GM18507 (cell line): Measurements from ENCODE around the gene MAPK8.
"Not testable (repeated sequence)": the region's sequence is repeated elsewhere in the genome, so short reads cannot be mapped to it uniquely, and the experiment has no call there.

Experiments
- DNase-seq: peaks from one replicate; pipeline ENCODE4 v3.0.0; 2011; ENCODE audit warnings: low read depth; ENCODE audit not compliant: insufficient read length; ENCODE audit errors: extremely low spot score
- FAIRE-seq: peaks from 2 replicates; lab custom pipeline; 2011; peaks lifted over from hg19 to GRCh38; lab: Jason Lieb, UNC

Gene MAPK8

DNA sequence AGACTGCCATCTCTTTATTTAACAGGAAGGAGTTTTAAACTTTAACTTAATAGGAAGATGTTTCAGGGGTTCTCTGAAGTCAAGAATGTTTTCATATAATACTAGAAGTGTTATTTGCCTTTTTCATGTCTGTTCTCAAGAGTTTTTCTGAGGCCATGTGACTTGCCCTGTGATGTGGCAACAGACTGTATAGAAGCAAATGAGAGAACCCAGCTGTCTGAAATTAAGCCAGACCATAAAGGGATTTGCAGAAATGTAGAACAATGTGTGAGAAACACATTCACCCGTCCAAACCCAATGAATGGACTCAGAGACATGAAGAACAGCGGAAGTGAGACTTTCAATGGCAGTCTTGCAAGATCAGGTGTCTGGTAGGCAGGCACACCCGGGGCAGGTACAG is 23.8 kb downstream of the MAPK8 start:
- FAIRE-seq (no peak), DNase-seq (no peak)

DNA sequence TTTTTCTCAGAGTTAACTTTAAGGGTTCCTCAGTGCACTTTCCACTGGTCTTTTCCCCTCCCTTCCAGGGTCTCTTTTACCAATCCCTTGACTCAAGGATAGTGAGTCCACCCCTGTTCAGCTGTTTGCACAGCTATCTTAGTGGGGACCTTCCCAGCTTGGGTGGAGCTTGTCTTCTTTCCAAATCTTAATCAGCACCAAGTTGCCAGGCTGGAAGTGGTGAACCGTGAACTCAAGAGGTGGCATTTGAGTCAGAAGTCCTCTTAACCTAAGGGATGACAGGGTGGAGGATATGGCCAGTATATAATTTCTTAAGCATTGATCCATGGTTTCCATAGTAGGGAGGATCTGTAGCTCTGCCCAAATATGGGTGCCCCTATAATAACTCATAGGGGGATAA is 25.0 kb downstream of the MAPK8 start:
- DNase-seq (no peak), FAIRE-seq (no peak)

DNA sequence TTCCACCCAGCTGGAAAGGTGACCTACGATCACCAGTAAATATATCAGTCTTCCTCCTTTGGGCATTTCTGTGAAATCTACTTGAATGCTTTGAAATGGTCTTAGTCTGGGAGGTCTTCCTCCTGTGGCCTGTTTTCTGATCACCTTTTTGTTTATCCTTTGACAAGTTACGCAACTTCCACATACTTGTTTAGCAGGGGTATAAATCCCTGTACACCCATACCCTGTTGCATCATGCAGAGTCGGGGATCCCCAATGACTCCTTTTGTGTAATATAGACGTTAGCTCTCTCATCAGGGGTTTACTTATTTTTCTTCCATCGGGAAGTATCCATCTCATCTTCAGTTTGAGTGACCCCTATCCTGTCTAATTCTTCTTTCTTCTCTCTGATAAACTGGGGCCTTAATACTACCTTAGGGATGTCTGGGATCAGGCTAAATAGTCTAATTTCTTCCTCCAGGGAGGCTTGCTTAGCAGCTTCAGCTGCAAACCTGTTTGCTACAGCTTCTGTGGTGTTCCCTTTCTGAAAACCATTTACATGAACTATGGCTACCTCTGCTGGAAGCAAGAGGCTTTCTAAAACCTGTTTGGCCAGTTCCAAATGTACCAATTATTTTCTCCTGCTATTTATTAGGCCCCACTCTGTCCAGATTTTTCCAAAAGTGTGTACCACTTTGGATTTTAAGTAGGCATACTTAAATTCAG is 25.8 kb downstream of the MAPK8 start:
- FAIRE-seq (no peak), DNase-seq (no peak)

DNA sequence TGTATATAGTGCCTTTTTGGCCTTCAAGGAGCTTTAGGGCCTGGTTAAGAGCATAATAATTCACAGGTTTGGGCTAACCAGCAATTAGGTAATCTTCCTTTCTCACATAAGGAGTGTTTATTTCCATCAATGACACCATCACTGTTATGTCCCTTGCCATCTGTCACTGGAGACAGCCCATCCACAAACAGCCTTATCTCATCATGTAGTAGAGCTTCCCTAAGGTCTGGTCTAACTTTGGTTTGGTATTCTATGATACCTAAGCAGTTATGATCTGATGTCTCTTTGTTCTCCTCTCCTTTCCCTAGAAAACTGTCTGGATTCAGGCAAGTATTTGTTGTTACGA is 26.4 kb downstream of the MAPK8 start:
- no peak for DNase-seq
- no peak for FAIRE-seq

DNA sequence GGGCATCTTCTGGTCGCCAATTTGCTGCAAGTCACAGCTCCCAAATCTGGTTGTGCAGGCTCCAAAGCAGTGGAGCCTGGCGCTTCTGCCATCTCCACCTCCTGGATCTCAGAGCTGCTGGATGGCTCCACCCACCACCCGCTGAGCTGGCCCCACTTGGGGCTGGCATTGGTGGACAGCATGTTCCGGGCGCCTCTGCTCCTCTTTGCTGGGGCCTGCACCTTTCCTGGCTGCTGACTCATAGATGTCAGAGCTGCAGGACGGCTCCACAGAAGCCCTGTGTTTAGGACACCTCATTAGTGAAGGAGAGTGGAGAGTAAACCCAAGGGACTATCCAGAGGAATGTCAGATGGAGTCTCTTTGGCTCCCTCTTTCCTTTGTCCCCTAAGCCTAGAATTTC is 27.4 kb downstream of the MAPK8 start:
- DNase-seq (no peak), FAIRE-seq (no peak)

DNA sequence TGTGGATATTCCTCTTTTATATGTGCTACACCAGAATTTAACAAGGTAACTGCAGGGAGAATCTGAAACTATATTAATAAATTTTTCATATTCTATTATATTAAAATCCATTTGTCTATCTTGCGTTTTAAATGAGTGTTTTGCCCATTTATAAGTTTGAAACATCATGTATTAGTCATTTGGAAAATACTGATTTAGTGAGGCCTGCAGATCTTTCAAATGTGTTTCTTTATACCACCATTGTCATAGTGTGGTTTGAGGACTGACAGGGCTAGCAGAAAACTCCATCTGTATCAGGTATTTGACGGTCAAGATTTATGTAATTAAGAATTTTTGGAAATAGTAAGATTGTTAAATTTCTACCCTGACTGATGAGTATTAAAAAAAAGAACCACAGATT is 29.3 kb downstream of the MAPK8 start:
- DNase-seq (no peak), FAIRE-seq (no peak)

DNA sequence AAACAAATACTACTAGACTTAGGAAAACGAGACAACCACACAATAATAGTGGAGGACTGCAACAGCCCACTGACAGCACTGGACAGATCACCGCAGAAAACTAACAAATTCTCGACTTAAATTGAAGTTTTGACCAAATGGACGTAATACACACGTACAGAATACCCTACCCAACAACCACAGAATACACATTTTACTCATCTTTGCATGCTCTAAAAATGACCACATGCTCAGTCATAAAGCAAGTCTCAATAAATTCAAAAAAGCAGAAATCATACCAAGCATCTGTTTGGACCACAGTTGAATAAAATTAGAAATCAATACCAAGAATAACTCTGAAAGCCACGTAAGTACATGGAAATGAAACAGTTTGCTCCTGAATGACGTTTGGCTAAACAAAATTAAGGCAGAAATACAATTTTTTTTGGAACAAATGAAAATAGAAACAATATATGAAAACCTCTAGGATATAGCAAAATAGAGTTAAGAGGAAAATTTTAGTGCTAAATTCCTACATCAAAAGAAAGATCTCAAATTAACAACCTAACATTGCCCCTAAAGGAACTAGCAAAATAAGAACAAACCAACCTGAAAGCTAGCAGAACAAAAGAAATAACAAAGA is 30.6 kb downstream of the MAPK8 start:
- FAIRE-seq (peak; percentile 79), DNase-seq (no peak)

DNA sequence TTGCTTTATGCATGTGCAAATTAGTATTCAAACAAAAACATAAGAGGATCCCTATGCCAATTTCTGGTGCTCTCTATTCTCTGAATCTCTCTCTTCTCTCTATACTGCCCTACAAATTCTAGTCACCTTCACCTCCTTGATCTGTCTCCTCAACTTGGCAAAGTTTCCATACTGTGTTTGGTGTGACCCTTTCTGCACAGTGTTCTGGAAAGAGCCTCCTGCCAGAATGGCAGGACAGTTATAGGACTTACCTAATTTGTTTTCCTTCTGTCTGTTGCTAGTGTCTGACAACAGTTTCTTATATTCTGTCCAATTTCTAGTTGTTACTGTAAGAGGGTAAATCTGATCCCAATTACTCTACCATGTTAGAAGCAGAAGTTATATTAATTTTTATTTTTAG is 34.3 kb downstream of the MAPK8 start:
- no peak for DNase-seq
- FAIRE-seq, result no peak

DNA sequence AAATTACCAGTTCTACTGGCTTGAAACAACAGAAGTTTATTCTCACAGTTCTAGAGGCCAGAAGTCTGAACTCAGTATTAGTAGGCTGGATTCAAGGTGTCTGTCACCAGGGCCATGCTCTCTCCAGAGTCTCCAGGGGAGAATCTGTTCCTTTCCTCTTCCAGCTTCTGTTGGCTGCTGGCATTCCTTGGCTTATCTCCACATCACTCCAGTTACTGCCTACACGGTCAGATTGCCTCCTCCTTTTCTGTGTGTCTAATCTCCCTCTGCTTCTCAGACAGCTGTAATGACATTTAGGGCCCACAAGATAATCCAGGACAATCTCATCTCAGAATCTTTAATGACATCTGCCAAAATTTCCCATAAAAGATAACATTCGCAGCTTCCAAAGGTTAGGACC is 36.6 kb downstream of the MAPK8 start:
- FAIRE-seq (no peak), DNase-seq (no peak)

DNA sequence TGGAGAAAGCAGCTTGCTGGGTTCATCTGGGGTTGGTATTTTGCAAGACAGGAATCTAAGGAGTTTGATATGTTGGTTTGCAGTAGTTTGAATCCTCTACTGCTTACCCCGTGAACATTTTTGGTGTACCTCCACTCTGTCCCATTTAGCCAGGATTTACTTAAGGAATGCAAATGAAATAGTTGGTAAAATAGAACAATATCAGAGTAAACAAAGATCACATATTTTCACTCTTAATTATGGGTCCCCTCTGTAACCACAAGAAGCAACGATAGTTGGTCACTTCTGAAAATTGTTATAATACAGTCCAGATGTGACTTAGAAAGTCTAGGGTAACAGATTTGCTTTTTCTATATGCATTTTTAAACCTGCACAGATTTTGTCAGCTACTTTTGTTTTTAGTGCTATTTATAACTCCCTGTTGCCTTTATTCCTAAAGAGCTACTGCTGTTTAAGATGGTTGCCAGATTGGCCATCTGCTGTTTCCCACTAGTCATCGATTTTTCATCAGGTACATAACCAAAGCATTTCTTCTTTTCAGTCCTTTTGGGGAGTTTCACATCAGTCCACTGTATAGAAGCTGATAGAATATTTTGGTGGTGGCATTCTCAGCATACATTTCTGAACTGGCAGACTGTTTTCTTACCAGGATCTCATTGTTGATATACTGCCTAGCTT is 37.6 kb downstream of the MAPK8 start:
- DNase-seq (no peak), FAIRE-seq (no peak)

DNA sequence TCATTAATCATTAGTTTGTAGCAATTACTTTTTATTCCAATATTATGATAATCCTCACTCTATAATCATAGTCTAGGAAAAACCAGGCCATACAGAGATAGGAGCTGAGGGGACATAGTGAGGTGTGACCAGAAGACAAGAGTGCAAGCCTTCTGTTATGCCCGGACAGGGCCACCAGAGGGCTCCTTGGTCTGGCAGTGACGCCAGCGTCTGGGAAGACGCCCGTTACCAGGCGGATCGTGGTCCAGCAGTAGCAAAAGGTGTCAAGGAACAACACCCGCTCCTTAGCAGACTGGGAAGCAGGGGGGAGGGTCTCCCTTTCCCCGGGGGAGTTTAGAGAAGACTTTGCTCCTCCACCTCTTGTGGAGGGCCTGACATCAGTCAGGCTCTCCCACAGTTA is 39.8 kb downstream of the MAPK8 start:
- FAIRE-seq, DNase-seq: not testable (repeated sequence)

DNA sequence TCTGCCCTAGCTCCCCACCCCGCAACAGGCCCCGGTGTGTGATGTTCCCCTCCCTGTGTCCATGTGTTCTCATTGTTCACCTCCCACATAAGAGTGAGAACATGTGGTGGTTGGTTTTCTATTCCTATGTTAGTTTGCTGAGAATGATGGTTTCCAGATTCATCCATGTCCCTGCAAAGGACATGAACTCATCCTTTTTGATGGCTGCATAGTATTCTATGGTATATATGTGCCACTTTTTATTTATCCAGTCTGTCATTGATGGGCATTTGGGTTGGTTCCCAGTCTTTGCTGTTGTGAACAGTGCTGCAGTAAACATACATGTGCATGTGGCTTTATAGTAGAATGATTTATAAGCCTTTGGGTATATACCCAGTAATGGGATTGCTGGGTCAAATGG is 41.1 kb downstream of the MAPK8 start:
- not testable (repeated sequence) for FAIRE-seq

DNA sequence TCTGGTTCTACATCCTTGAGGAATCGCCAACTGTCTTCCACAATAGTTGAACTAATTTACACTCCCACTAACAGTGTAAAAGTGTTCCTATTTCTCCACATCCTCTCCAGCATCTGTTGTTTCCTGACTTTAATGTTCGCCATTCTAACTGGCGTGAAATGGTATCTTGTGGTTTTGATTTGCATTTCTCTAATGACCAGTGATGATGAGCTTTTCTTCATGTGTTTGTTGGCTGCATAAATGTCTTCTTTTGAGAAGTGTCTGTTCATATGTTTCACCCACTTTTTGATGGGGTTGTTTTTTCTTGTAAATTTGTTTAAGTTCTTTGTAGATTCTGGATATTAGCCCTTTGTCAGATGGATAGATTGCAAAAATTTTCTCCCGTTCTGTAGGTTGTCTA is 41.5 kb downstream of the MAPK8 start:
- FAIRE-seq, DNase-seq: not testable (repeated sequence)

More for the DNA sequence above, 41.1 kb downstream of the MAPK8 start:
- not testable (repeated sequence) for DNase-seq

DNA sequence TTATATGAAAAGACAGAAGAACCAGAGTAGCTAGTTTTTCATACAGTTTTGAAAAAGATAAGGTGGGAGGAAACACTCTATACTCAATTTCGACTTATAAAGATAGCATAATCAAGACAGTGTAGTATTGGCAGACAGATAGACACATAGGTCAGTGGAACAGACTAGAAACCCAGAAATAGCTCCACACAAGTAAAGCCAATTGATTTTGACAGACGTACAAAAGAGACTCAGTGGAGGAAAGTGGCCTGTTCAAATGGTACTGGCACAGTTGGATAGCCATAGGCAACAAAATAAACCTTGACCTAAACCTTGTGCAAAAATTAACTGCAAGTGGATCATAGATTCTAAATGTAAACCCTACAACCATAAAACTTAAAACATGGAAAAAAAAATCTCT is 46.8 kb downstream of the MAPK8 start:
- no peak for FAIRE-seq
- DNase-seq, result no peak

DNA sequence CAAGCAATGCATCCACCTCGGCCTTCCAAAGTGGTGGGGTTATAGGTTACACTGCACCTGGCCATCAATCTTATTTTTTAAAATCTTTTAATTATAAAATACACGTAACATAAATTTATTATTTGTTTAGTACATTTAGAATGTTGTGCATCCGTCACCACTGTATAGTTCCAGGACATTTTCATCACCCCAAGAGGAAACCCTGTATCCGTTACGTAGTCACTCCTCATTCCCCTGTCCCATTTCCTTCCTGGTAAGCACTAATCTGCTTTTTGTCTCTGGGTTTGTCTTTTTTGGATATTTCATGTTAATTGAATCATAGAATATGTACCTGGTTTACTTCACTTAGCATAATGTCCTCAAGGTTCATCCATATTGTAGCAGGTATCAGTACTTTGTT is 51.2 kb downstream of the MAPK8 start:
- no peak for FAIRE-seq
- no peak for DNase-seq

DNA sequence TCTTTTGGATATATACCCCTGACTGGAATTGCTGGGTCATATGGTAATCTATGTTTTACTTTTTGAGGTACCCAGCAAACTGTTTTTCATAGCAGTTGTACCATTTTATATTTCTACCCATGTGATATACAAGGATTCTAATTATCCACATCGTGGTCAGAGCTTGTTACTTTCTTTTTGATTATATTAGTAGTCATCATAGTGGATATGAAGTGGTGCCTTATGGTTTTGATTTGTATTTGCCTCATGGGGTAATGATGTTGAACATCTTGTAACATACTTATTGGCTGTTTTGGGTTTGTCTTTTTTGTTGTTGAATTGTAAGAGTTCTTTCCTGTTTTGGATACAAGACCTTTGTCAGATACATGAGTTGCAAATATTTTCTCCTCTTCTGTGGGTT is 51.7 kb downstream of the MAPK8 start:
- DNase-seq (no peak), FAIRE-seq (no peak)

DNA sequence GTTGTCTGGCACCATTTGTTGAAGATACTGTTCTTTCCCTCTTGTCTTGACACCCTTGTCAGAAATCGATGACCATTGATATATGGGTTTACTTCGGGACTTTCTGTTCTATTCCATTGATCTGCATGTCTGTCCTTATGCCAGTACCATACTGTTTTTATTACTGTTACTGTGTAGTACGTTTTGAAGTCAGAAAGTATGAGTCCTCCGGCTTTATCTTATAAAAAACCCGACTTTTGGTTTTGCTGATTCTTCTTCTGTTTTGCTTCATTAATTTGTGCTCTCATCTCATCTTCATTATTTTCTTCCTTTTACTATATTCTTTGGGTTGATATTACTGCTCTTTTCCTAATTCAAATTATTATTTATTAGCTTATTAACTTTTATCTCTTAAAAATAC is 52.4 kb downstream of the MAPK8 start:
- FAIRE-seq (no peak), DNase-seq (no peak)

DNA sequence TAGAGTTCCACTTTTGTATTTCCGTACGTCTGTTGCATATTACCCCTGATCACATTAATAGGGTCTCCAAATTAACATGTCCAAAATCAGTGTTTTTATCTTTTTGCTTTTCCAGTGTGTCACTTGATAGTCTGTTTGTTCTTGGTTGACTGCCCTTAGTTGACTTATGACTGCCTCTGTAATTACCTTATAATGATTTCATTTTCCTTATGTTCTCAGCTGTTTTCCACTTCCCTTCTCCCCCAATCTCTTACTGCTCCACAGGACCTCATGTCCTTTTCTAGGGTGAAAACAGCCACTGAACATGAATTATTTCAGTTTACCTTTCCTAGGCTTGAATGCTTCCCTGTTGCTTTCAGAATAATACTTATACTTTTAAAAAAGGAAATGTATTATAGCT is 54.7 kb downstream of the MAPK8 start:
- FAIRE-seq (no peak), DNase-seq (no peak)

DNA sequence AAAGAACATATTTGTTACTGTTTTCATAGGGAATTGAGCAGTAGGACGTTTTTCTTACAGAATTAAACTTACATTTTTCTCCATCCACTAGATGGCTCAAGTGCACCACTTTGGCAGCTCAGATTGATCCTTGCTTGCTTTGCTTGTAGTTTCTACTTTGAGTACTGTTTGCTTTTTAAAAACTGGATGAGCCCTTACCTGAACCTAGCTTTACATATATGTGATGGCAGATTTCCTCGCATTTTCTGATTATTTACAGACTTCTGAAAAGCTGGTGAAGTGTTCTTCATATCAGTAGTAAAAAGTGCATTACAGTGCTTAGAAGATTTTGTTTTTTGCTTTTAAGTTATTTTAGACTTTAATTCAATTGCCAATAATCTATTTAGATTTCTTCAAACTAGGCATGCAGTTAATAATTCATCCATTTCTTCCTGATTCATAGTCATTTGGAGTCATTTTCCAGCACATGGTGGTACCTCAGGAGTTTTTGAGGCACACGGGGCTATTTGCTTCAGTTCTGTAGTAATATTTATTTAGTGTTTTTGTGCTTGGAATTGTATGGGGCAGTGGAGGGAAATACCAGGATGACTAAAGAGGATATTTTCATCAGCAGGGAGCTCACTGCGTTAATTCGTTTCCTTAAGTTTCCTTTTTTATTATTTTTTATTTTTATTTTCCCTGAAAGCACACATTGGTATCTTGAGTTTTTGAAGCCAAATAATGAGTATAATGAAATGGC is 57.3 kb downstream of the MAPK8 start:
- DNase-seq, result peak; percentile 9
- peak; percentile 87 for FAIRE-seq

DNA sequence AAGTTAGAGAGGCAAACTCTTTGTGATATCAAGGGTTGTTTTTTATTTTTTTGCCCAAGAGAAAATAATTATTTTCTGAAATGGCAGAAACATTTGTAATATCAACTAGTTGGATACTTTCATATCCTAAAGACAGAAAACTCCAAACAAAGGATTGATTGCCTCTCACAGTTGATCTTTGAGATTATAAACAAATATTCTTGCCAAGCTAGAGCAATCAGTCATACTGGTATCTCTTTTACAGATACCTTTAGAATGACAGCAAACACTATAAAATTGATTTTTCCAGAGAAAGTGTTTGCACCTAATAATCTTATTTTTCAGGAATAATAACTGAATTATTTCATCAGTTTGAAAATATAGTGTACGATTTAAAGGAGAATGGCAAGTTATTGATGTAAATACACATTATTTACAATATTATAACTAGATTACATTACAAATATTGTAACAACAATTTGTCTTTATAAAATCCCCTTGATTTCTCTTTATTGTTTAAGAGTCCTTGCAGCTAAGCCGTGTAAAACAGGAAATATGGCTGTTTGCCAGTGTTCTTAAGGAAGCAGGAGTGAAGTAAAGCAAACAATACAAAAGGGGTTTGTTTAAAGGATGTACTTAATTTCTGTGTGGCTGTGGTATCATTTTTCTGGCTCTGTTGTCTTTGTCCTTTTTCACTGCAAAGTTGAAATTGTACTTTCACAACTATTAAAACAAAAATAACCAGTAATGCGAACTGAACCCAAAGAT is 58.4 kb downstream of the MAPK8 start:
- DNase-seq (no peak), FAIRE-seq (no peak)
